Suppressor macrophage treated with lipopolysaccharide for 4 hours (primary cell): ENCODE results near the gene GALNS.
"Not testable (repeated sequence)": the region's sequence is repeated elsewhere in the genome, so short reads cannot be mapped to it uniquely, and the experiment has no call there.

ENCODE experiments used
- DNase-seq: peaks from one replicate; pipeline ENCODE4 v3.0.0-alpha.2; 2020

Gene GALNS

GRCh38 chr16:88856828-88857727 lies at the start of gene GALNS, which contains the start of gene TRAPPC2L:
TSS of gene GALNS (minus strand) at chr16:88856947. CDS start at chr16:88856877, 70 bp downstream.
TSS of gene TRAPPC2L (plus strand) at chr16:88857127. CDS start at chr16:88857151, 24 bp downstream.
- DNase-seq = peak; percentile 100

- no peak for DNase-seq
Measured at GRCh38 chr16:88906020-88906419, 49.3 kb upstream of the GALNS start.

GRCh38 chr16:88905563-88905962 lies 48.8 kb upstream of the GALNS start:
- no peak for DNase-seq

- DNase-seq = no peak
Measured at GRCh38 chr16:88904676-88905365, 48.1 kb upstream of the GALNS start.

- no peak for DNase-seq
Measured at GRCh38 chr16:88903267-88903666, 46.5 kb upstream of the GALNS start.

- no peak for DNase-seq
Measured at GRCh38 chr16:88902744-88903143, 46.0 kb upstream of the GALNS start.

GRCh38 chr16:88901718-88902337 lies 45.1 kb upstream of the GALNS start:
- no peak for DNase-seq

GRCh38 chr16:88900662-88901052 lies 43.9 kb upstream of the GALNS start:
- DNase-seq = no peak

GRCh38 chr16:88899901-88900661 lies 43.3 kb upstream of the GALNS start:
- DNase-seq = no peak

- DNase-seq = no peak
Measured at GRCh38 chr16:88897696-88898425, 41.1 kb upstream of the GALNS start.

- DNase-seq = no peak
Measured at GRCh38 chr16:88896238-88897070, 39.7 kb upstream of the GALNS start.

GRCh38 chr16:88895335-88895734 lies 38.6 kb upstream of the GALNS start:
- no peak for DNase-seq

- no peak for DNase-seq
Measured at GRCh38 chr16:88894681-88895300, 38.0 kb upstream of the GALNS start.

- DNase-seq = not testable (repeated sequence)
Measured at GRCh38 chr16:88894266-88894665, 37.5 kb upstream of the GALNS start.

- no peak for DNase-seq
Measured at GRCh38 chr16:88893127-88893968, 36.6 kb upstream of the GALNS start.

- DNase-seq = no peak
Measured at GRCh38 chr16:88892065-88892464, 35.3 kb upstream of the GALNS start.

- no peak for DNase-seq
Measured at GRCh38 chr16:88891083-88891482, 34.3 kb upstream of the GALNS start.

- not testable (repeated sequence) for DNase-seq
Measured at GRCh38 chr16:88889702-88890352, 33.1 kb upstream of the GALNS start.
